ENCODE data around the gene RSBN1. TPM values are rescaled to one million over a fixed set of nuclear protein-coding genes. Genes with fewer than 3 reads are reported as not detected.

The RSBN1 gene
- total and polyA plus RNA-seq, 10 of the 15 experiments (the other 5 are each of a cell fraction or from before 2014, with no cell fraction given) = 2.9 to 26.8 (median 11.5) TPM

DNA sequence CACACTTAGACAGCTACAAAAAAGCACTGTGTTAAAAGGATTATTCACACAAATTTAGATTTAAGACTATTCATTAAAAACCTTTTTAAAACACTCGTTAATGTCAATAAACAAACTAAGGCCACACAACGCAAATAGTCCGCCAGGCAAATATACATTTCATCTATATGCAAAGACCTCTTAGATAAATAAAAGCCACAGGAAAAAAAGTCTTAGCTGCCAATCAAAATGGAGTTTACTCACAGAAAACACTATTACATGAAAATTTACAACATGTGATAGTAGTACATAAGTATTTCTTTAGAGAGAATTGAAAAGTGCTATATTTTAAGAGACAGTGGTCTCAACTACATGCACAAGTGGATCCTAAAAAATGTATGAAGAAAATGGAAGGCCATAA is 50.3 kb downstream of the RSBN1 start:
- Histone ChIP-seq H3K4me2 (ENCODE audit: control insufficient read depth, insufficient read depth) (no peak overlapping the region), H4K20me1 (ENCODE audit: control insufficient read depth, insufficient read depth) (no peaks in the 10 kb centered on the region), H3K27ac (ENCODE audit: control insufficient read depth, insufficient read depth) (no peak overlapping the region), H3K79me2 (ENCODE audit: control insufficient read depth, insufficient read depth, low read length) (peaks cover 18% of the 10 kb centered on the region), H3K36me3 (ENCODE audit: control insufficient read depth in 2 of 2, insufficient read depth in 2 of 2, low read length in 1 of 2) (peaks cover 3 to 6% of the 10 kb centered on the region in 2 experiments), H3K4me3 (no peak overlapping the region), H3K4me1 (ENCODE audit: control insufficient read depth, insufficient read depth, low read length) (no peaks in the 10 kb centered on the region; the same call in 1 of the 2 replicates), H2AFZ (ENCODE audit: control insufficient read depth, low read depth, low read length) (no peak overlapping the region), H3K27me3 (replicated peaks in 1 of 2; ENCODE audit: control insufficient read depth in 2 of 2, insufficient read depth in 2 of 2, low read length in 1 of 2) (no peaks in the 10 kb centered on the region), H3K9ac (ENCODE audit: control insufficient read depth, insufficient read depth, low read length) (no peak overlapping the region), H3K9me3 (replicated peaks; ENCODE audit: control insufficient read depth, insufficient read depth, low read length) (no peaks in the 10 kb centered on the region)
- BruUV-seq (replicated peaks) = no TSS peak
- in situ Hi-C loops (cut with MboI) (no loop called here), intact Hi-C loops (cut with micrococcal nuclease; ENCODE audit: unreplicated experiment) (no loop called here)
- ChIA-PET CTCF (interaction anchor here (0.5 to 1.2 kb wide), 5 partner anchors 21 to 415 kb away, joined by 3 to 5 read pairs (median 4); no protein-coding TSS in a partner anchor), POLR2A (interaction anchor here (0.7 to 1.0 kb wide), 2 partner anchors 94 to 140 kb away, joined by 3 to 4 read pairs; no protein-coding TSS in a partner anchor), SMC1A (ENCODE audit: uncharacterized antibody, unreplicated experiment) (interaction anchor here (0.6 to 2.9 kb wide), 8 partner anchors 8 to 142 kb away, joined by 3 to 12 read pairs (median 4); no protein-coding TSS in a partner anchor), RAD21 (ENCODE audit: unreplicated experiment) (interaction anchor here (1.3 kb wide), 1 partner anchor 9 kb away, joined by 7 read pairs; no protein-coding TSS in a partner anchor)
- TF ChIP-seq RCOR1 (conservative IDR thresholded peaks at IDR 0.05; ENCODE audit: low read depth, low read length) (no peak), RBBP5 (conservative IDR thresholded peaks at IDR 0.05) (no peak), TAF1 (IDR thresholded peaks at IDR 0.05; ENCODE audit: borderline replicate concordance, low read depth, low read length) (no peak), RFX5 (IDR thresholded peaks at IDR 0.05; ENCODE audit: low read depth, low read length) (no peak), EED (IDR thresholded peaks at IDR 0.05; ENCODE audit: low read depth) (no peak), RAD51 (IDR thresholded peaks at IDR 0.05) (no peak), POU2F2 (IDR thresholded peaks at IDR 0.05; ENCODE audit: borderline replicate concordance, low read depth, low read length) (no peak), BMI1 (IDR thresholded peaks at IDR 0.05; ENCODE audit: borderline replicate concordance) (no peak), HSF1 (IDR thresholded peaks at IDR 0.05; ENCODE audit: low read depth, low read length) (no peak)
- no peak for FAIRE-seq
- WGBS (ENCODE audit: insufficient coverage, insufficient replicate concordance, low lambda C conversion rate, missing lambda C conversion rate) = 99% methylated on average over 3 of the region's 3 CpGs
- no peak for ATAC-seq
- DNase-seq (ENCODE audit: low read depth, low spot score) = no peak

All from GM12878 (cell line).